Right lobe of liver (tissue), 6 donors: ENCODE measurements around the gene PKP4. TPM values are rescaled to one million over a fixed set of nuclear protein-coding genes. Genes with fewer than 3 reads are reported as not detected.
A peak's percentile ranks its signal among the peaks of the same experiment; 100 is the strongest.

Experiments used
- ATAC-seq, 4 donors: fragments of 200-7000 bp; cut with Tn5 transposase; one replicate each; pipeline ENCODE4 v1.9.1; 2020; ENCODE audit warnings: mild to moderate bottlenecking in 4 of 4, moderate library complexity in 4 of 4
- DNase-seq, 3 donors: peaks; one replicate each; pipeline ENCODE4 v3.0.0-alpha.2; 2020
- H3K27ac ChIP-seq, 3 donors: fragments of 200-600 bp; one replicate each; pipeline ENCODE4 v1.8.0; 2022
- H3K27me3 ChIP-seq, 2 donors: fragments of 200-600 bp; one replicate each; pipeline ENCODE4 v1.8.0; 2022
- H3K36me3 ChIP-seq, 4 donors: fragments of 200-600 bp; sonication (generic) in 1 of 4; one replicate each; pipeline versions ENCODE4 v1.5.1 to v1.8.0; 2017 to 2022; ENCODE audit warnings: control low read depth in 1 of 4
- H3K4me1 ChIP-seq, 4 donors: fragments of 200-600 bp; sonication (generic) in 1 of 4; one replicate each; pipeline versions ENCODE4 v1.5.1 to v1.8.0; 2017 to 2022; ENCODE audit warnings: control low read depth in 1 of 4
- H3K4me3 ChIP-seq, 3 donors: fragments of 200-600 bp; one replicate each; pipeline ENCODE4 v1.8.0; 2022
- H3K9me3 ChIP-seq, 4 donors: fragments of 200-600 bp; sonication (generic) in 1 of 4; one replicate each; pipeline versions ENCODE4 v1.5.1 to v1.8.0; 2017 to 2022; ENCODE audit warnings: control low read depth in 1 of 4
- CTCF ChIP-seq, 4 donors: fragments of 200-600 bp in 3 of 4; fragments of 450-650 bp in 1 of 4; IDR thresholded peaks; one replicate each; pipeline versions ENCODE4 v1.5.1 to v1.8.0; 2016 to 2022; ENCODE audit warnings: antibody characterized with exemption in 4 of 4, mild to moderate bottlenecking in 2 of 4
- POLR2A ChIP-seq: fragments of 450-650 bp; IDR thresholded peaks from one replicate; pipeline ENCODE4 v1.6.1; 2017; ENCODE audit warnings: antibody characterized with exemption, mild to moderate bottlenecking
- WGBS: methylation state at CpG from one replicate; pipeline ENCODE4 v1.1.6; 2018; ENCODE audit warnings: low coverage, low lambda C conversion rate; ENCODE audit not compliant: insufficient coverage; ENCODE audit errors: missing lambda C conversion rate; 5-methylcytosine and 5-hydroxymethylcytosine counted together
- intact Hi-C, 2 donors: fragments of 100-400 bp; cut with DNase I; formaldehyde crosslinking; loops; one replicate each; pipeline versions ENCODE4 v1.11.2 to v1.14.1; 2022
- total RNA-seq, 6 experiments: library from RNA; depleted of rRNA in 2 of 6; stranded (reverse); fragments of >200 nt in 2 of 6; fragmentation: NEBNext Ultra II Directional in 3 of 6; extraction: Animal tissue kit (Norgen Biotek cat#: 25700) in 3 of 6; gene quantifications; one replicate each; pipeline versions ENCODE4 v1.1.0 to v1.2.4, GENCODE V29; 2016 to 2023
- donor health status: DM: no; HTN: yes; CAD: no.
- donor health status: DM: no; HTN: no; CAD: no.
- donor health status: DM: no; HTN: no; CAD: no.
- donor health status: DM: no; HTN: yes; CAD: no.
- donor health status: DM: no; HTN: yes; CAD: no.

PKP4 gene
- total RNA-seq, 6 experiments from 2014 or later: 27.2 to 41.6 (median 33.2) TPM

GRCh38 chr2:158677542-158677941 lies 220.8 kb downstream of the PKP4 start:
- Histone ChIP-seq H3K27me3 (no peaks in the 10 kb centered on the region), H3K4me3 (no peak overlapping the region), H3K36me3 (peaks cover 0 to 39% (median 11%) of the 10 kb centered on the region in 4 donors), H3K9me3 (no peaks in the 10 kb centered on the region), H3K27ac (no peak overlapping the region), H3K4me1 (no peaks in the 10 kb centered on the region)
- TF ChIP-seq POLR2A (no peak), CTCF (IDR thresholded peaks at IDR 0.05) (no peak)
- intact Hi-C loops: no loop called here
- DNase-seq: no peak
- 73% methylated on average over 4 of the region's 4 CpGs for WGBS
- ATAC-seq: no peak

- Histone ChIP-seq H3K27me3 (no peaks in the 10 kb centered on the region), H3K4me3 (no peak overlapping the region), H3K36me3 (peaks cover 0 to 14% (median under 1%) of the 10 kb centered on the region in 4 donors), H3K27ac (no peak overlapping the region), H3K4me1 (no peaks in the 10 kb centered on the region), H3K9me3 (no peaks in the 10 kb centered on the region)
- 65% methylated on average over 2 of the region's 2 CpGs for WGBS
- DNase-seq (no peak), ATAC-seq (no peak)
- TF ChIP-seq CTCF (IDR thresholded peaks at IDR 0.05): no peak
- no peak for TF ChIP-seq POLR2A
- intact Hi-C loops: no loop called here
Observed at GRCh38 chr2:158681816-158682215, 225.1 kb downstream of the PKP4 start.

GRCh38 chr2:158685646-158686045 lies 228.9 kb downstream of the PKP4 start:
- H3K4me1 ChIP-seq: no peaks in the 10 kb centered on the region
- H3K27ac ChIP-seq: no peak overlapping the region
- DNase-seq (no peak), ATAC-seq (no peak)
- H3K9me3 ChIP-seq: no peaks in the 10 kb centered on the region
- H3K36me3 ChIP-seq: no peaks in the 10 kb centered on the region
- intact Hi-C loops: no loop called here
- no peak overlapping the region for H3K4me3 ChIP-seq
- no peaks in the 10 kb centered on the region for H3K27me3 ChIP-seq
- WGBS: 38% methylated on average over 3 of the region's 3 CpGs
- TF ChIP-seq POLR2A: no peak
- TF ChIP-seq CTCF (IDR thresholded peaks at IDR 0.05): no peak

GRCh38 chr2:158686210-158686691 lies 229.5 kb downstream of the PKP4 start:
- no peaks in the 10 kb centered on the region for H3K27me3 ChIP-seq
- no peaks in the 10 kb centered on the region for H3K9me3 ChIP-seq
- TF ChIP-seq POLR2A (no peak), CTCF (IDR thresholded peaks at IDR 0.05) (no peak)
- H3K36me3 ChIP-seq: no peaks in the 10 kb centered on the region
- intact Hi-C loops: no loop called here
- H3K4me3 ChIP-seq: no peak overlapping the region
- ATAC-seq (peak; percentile 28 to 59 (median 40)), DNase-seq (no peak)
- H3K4me1 ChIP-seq: no peaks in the 10 kb centered on the region
- H3K27ac ChIP-seq: no peak overlapping the region
- WGBS: 53% methylated on average over 9 of the region's 11 CpGs

GRCh38 chr2:158687315-158687714 lies 230.6 kb downstream of the PKP4 start:
- DNase-seq (no peak), ATAC-seq (no peak)
- intact Hi-C loops: no loop called here
- Histone ChIP-seq H3K36me3 (no peaks in the 10 kb centered on the region), H3K9me3 (no peaks in the 10 kb centered on the region), H3K4me3 (no peak overlapping the region), H3K27ac (no peak overlapping the region), H3K27me3 (no peaks in the 10 kb centered on the region), H3K4me1 (no peaks in the 10 kb centered on the region)
- WGBS: 86% methylated on average over 2 of the region's 3 CpGs
- TF ChIP-seq CTCF (IDR thresholded peaks at IDR 0.05): no peak
- TF ChIP-seq POLR2A: no peak
